OCI-LY7 (cell line): Measurements from ENCODE around the gene MTCH1.

Source experiments
- EZH2phosphoT487 ChIP-seq: fragments of 200-600 bp; sonication (generic); IDR thresholded peaks from 2 replicates; pipeline ENCODE4 v1.6.1; 2018; ENCODE audit warnings: low read depth, borderline replicate concordance, mild to moderate bottlenecking, mixed run types, antibody characterized with exemption, low read length, moderate library complexity, mixed read lengths
- TF ChIP-seq, protein P1 (sequence below): fragments of 200-600 bp; sonication (generic); conservative IDR thresholded peaks from 2 replicates; pipeline ENCODE4 v1.5.1; 2014; ENCODE audit warnings: mild to moderate bottlenecking, antibody characterized with exemption, low read length, moderate library complexity, mixed read lengths

- TF ChIP-seq, protein P1, sequence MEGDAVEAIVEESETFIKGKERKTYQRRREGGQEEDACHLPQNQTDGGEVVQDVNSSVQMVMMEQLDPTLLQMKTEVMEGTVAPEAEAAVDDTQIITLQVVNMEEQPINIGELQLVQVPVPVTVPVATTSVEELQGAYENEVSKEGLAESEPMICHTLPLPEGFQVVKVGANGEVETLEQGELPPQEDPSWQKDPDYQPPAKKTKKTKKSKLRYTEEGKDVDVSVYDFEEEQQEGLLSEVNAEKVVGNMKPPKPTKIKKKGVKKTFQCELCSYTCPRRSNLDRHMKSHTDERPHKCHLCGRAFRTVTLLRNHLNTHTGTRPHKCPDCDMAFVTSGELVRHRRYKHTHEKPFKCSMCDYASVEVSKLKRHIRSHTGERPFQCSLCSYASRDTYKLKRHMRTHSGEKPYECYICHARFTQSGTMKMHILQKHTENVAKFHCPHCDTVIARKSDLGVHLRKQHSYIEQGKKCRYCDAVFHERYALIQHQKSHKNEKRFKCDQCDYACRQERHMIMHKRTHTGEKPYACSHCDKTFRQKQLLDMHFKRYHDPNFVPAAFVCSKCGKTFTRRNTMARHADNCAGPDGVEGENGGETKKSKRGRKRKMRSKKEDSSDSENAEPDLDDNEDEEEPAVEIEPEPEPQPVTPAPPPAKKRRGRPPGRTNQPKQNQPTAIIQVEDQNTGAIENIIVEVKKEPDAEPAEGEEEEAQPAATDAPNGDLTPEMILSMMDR = no peak
- TF ChIP-seq EZH2phosphoT487 = no peak
These were observed 44.6 kb upstream of the MTCH1 start for GRCh38 chr6:37030599-37030998.
